H9 (cell line): ENCODE measurements around the gene PSMD5. TPM values are rescaled to one million over a fixed set of nuclear protein-coding genes. Genes with fewer than 3 reads are reported as not detected.

Source experiments
- DNase-seq: peaks from one replicate; pipeline ENCODE4 v3.0.0-alpha.2; 2017
- H2AFZ ChIP-seq: one replicate; pipeline ENCODE4 v1.6.1; 2013; ENCODE audit warnings: mild to moderate bottlenecking, low read length, control low read depth, moderate library complexity
- H2AK5ac ChIP-seq: 2 replicates; pipeline ENCODE4 v1.6.1; 2013; ENCODE audit warnings: low read length, control low read depth, mixed read lengths; ENCODE audit not compliant: insufficient read length
- H2BK120ac ChIP-seq: one replicate; pipeline ENCODE4 v1.6.1; 2013; ENCODE audit warnings: low read depth, mild to moderate bottlenecking, low read length, control low read depth, inconsistent platforms; ENCODE audit not compliant: poor library complexity, severe bottlenecking
- H2BK12ac ChIP-seq: 2 replicates; pipeline ENCODE4 v1.6.1; 2013; ENCODE audit warnings: low read length, control low read depth, mixed read lengths, low read depth; ENCODE audit not compliant: insufficient read length
- H2BK15ac ChIP-seq: 2 replicates; pipeline ENCODE4 v1.6.1; 2013; ENCODE audit warnings: low read depth, low read length, control low read depth
- H2BK20ac ChIP-seq: one replicate; pipeline ENCODE4 v1.6.1; 2013; ENCODE audit warnings: low read depth, mild to moderate bottlenecking, low read length, control low read depth, inconsistent platforms; ENCODE audit not compliant: poor library complexity, severe bottlenecking
- H2BK5ac ChIP-seq: 2 replicates; pipeline ENCODE4 v1.6.1; 2013; ENCODE audit warnings: low read length, control low read depth, mixed read lengths; ENCODE audit not compliant: insufficient read length
- H3K14ac ChIP-seq: 2 replicates; pipeline ENCODE4 v1.6.1; 2013; ENCODE audit warnings: low read length, control low read depth; ENCODE audit not compliant: insufficient read depth
- H3K18ac ChIP-seq: 2 replicates; pipeline ENCODE4 v1.6.1; 2013; ENCODE audit warnings: low read depth, mild to moderate bottlenecking, mixed read lengths, low read length, control low read depth; ENCODE audit not compliant: insufficient read length
- H3K23ac ChIP-seq: 2 replicates; pipeline ENCODE4 v1.6.1; 2013; ENCODE audit warnings: low read length, control low read depth, mixed read lengths, low read depth; ENCODE audit not compliant: insufficient read length
- H3K23me2 ChIP-seq: 2 replicates; pipeline ENCODE4 v1.6.1; 2013; ENCODE audit warnings: low read depth, mild to moderate bottlenecking, mixed read lengths, low read length, control low read depth; ENCODE audit not compliant: insufficient read length, poor library complexity, severe bottlenecking
- H3K27ac ChIP-seq: 2 replicates; pipeline ENCODE4 v1.5.1; 2013; ENCODE audit warnings: low read length, control low read depth, mixed read lengths, low read depth; ENCODE audit not compliant: insufficient read length
- H3K27me3 ChIP-seq: 2 replicates; pipeline ENCODE4 v1.6.1; 2013; ENCODE audit warnings: low read length, control low read depth, inconsistent platforms; ENCODE audit not compliant: insufficient read depth
- H3K4ac ChIP-seq: 2 replicates; pipeline ENCODE4 v1.6.1; 2013; ENCODE audit warnings: low read depth, mild to moderate bottlenecking, control low read depth, inconsistent platforms, low read length, moderate library complexity
- H3K4me1 ChIP-seq: 2 replicates; pipeline ENCODE4 v1.6.1; 2013; ENCODE audit warnings: low read length, control low read depth, inconsistent platforms; ENCODE audit not compliant: insufficient read depth
- H3K4me2 ChIP-seq: 2 replicates; pipeline ENCODE4 v1.6.1; 2013; ENCODE audit warnings: low read length, control low read depth, mixed read lengths; ENCODE audit not compliant: insufficient read length, insufficient read depth
- H3K56ac ChIP-seq: 2 replicates; pipeline ENCODE4 v1.6.1; 2013; ENCODE audit warnings: low read depth, mild to moderate bottlenecking, mixed read lengths, low read length, control low read depth; ENCODE audit not compliant: insufficient read length
- H3K79me1 ChIP-seq: 2 replicates; pipeline ENCODE4 v1.6.1; 2013; ENCODE audit warnings: low read depth, mild to moderate bottlenecking, moderate library complexity, low read length, control low read depth, inconsistent platforms; ENCODE audit not compliant: insufficient read depth, poor library complexity, severe bottlenecking
- H3K79me2 ChIP-seq: 2 replicates; pipeline ENCODE4 v1.6.1; 2013; ENCODE audit warnings: low read length, control low read depth, inconsistent platforms; ENCODE audit not compliant: insufficient read depth
- H3K9ac ChIP-seq: 2 replicates; pipeline ENCODE4 v1.6.1; 2013; ENCODE audit warnings: low read length, control low read depth, mixed read lengths; ENCODE audit not compliant: insufficient read length; ENCODE audit errors: extremely low read depth
- H3K9me3 ChIP-seq: one replicate; pipeline ENCODE4 v1.6.1; 2013; ENCODE audit warnings: low read depth, low read length, inconsistent platforms; ENCODE audit not compliant: control insufficient read depth
- H3T11ph ChIP-seq: one replicate; pipeline ENCODE4 v1.6.1; 2013; ENCODE audit warnings: mild to moderate bottlenecking, low read length, control low read depth, inconsistent platforms
- H4K20me1 ChIP-seq: one replicate; pipeline ENCODE4 v1.6.1; 2013; ENCODE audit not compliant: control insufficient read depth, insufficient read length, insufficient read depth
- H4K5ac ChIP-seq: 2 replicates; pipeline ENCODE4 v1.6.1; 2013; ENCODE audit warnings: low read depth, mild to moderate bottlenecking, mixed read lengths, low read length, control low read depth; ENCODE audit not compliant: insufficient read length
- H4K8ac ChIP-seq: replicated peaks from 2 replicates; pipeline ENCODE4 v1.6.1; 2013; ENCODE audit warnings: low read length, control low read depth, mixed read lengths, low read depth; ENCODE audit not compliant: insufficient read length
- H4K91ac ChIP-seq: 2 replicates; pipeline ENCODE4 v1.6.1; 2013; ENCODE audit warnings: low read depth, mild to moderate bottlenecking, moderate library complexity, mixed read lengths, low read length, control low read depth; ENCODE audit not compliant: insufficient read length
- H3K27ac Mint-ChIP-seq, 3 experiments: 2 replicates in 2 of 3; 3 replicates in 1 of 3; pipeline ENCODE4 v1.8.0; 2020 to 2021; ENCODE audit warnings: mixed read lengths in 3 of 3, mild to moderate bottlenecking in 1 of 3, moderate library complexity in 1 of 3
- H3K27me3 Mint-ChIP-seq: 2 replicates; pipeline ENCODE4 v1.8.0; 2021; ENCODE audit warnings: low read depth, mild to moderate bottlenecking, moderate library complexity, mixed read lengths
- H3K36me3 Mint-ChIP-seq, 3 experiments: 2 replicates in 2 of 3; 3 replicates in 1 of 3; pipeline ENCODE4 v1.8.0; 2020 to 2021; ENCODE audit warnings: low read depth in 3 of 3, mixed read lengths in 3 of 3; ENCODE audit not compliant: insufficient read depth in 1 of 3
- H3K4me1 Mint-ChIP-seq, 2 experiments: 2 replicates each; pipeline ENCODE4 v1.8.0; 2020; ENCODE audit warnings: mixed read lengths in 2 of 2
- H3K4me3 Mint-ChIP-seq, 2 experiments: 2 replicates in 1 of 2; 3 replicates in 1 of 2; pipeline ENCODE4 v1.8.0; 2020 to 2021; ENCODE audit warnings: mild to moderate bottlenecking in 2 of 2, mixed read lengths in 2 of 2, moderate library complexity in 1 of 2
- H3K9me3 Mint-ChIP-seq, 2 experiments: 2 replicates in 1 of 2; 3 replicates in 1 of 2; pipeline ENCODE4 v1.8.0; 2020; ENCODE audit warnings: mild to moderate bottlenecking in 2 of 2, mixed read lengths in 2 of 2, moderate library complexity in 1 of 2
- CTCF ChIP-seq: fragments of 200-600 bp; sonication (generic); conservative IDR thresholded peaks from 3 replicates; pipeline ENCODE4 v1.8.0; 2021; ENCODE audit warnings: antibody characterized with exemption, mild to moderate bottlenecking
- WGBS: extraction: QIAGEN DNeasy Blood & Tissue Kit; methylation state at CpG from one replicate; pipeline ENCODE4 v1.1.7; 2013; ENCODE audit warnings: missing lambda C conversion rate, low lambda C conversion rate, mixed read lengths; ENCODE audit not compliant: insufficient read length; ENCODE audit errors: extremely low coverage; 5-methylcytosine and 5-hydroxymethylcytosine counted together
- total RNA-seq: library from RNA; stranded (reverse); gene quantifications from 2 replicates; pipeline ENCODE4 v1.2.1, GENCODE V29; 2021

The PSMD5 gene
- total RNA-seq, 1 experiment from 2014 or later = 64.9 TPM

GRCh38 chr9:120889606-120890271 is 47.0 kb upstream of the PSMD5 start:
- no peaks in the 10 kb centered on the region for H4K20me1 ChIP-seq
- Mint-ChIP-seq H3K4me1 (peaks cover 20 to 25% of the 10 kb centered on the region in 2 experiments), H3K27me3 (peaks cover 7% of the 10 kb centered on the region), H3K27ac (no peak overlapping the region), H3K36me3 (no peaks in the 10 kb centered on the region), H3K4me3 (no peak overlapping the region), H3K9me3 (no peaks in the 10 kb centered on the region)
- no peak overlapping the region for H3K27ac ChIP-seq
- no peak overlapping the region for H3T11ph ChIP-seq
- H3K23me2 ChIP-seq = no peaks in the 10 kb centered on the region
- H2AFZ ChIP-seq = no peak overlapping the region
- no peak overlapping the region for H3K9ac ChIP-seq
- H3K56ac ChIP-seq = no peak overlapping the region
- no peak overlapping the region for H3K4me2 ChIP-seq
- H3K9me3 ChIP-seq = no peaks in the 10 kb centered on the region
- no peak for DNase-seq
- H2BK15ac ChIP-seq = no peak overlapping the region
- no peaks in the 10 kb centered on the region for H3K79me1 ChIP-seq
- H4K8ac ChIP-seq = no peak overlapping the region
- H2BK5ac ChIP-seq = no peak overlapping the region
- H3K23ac ChIP-seq = no peak overlapping the region
- H3K27me3 ChIP-seq = no peaks in the 10 kb centered on the region
- H2BK120ac ChIP-seq = no peak overlapping the region
- H4K5ac ChIP-seq = no peak overlapping the region
- H2AK5ac ChIP-seq = no peak overlapping the region
- TF ChIP-seq CTCF = no peak
- no peak overlapping the region for H3K18ac ChIP-seq
- H3K14ac ChIP-seq = no peak overlapping the region
- no peaks in the 10 kb centered on the region for H3K79me2 ChIP-seq
- no CpG with 5 or more reads among the region's 1 CpG for WGBS
- no peak overlapping the region for H2BK12ac ChIP-seq
- no peak overlapping the region for H3K4ac ChIP-seq
- H3K4me1 ChIP-seq = no peaks in the 10 kb centered on the region; the same call in 1 of the 2 replicates
- no peak overlapping the region for H2BK20ac ChIP-seq
- no peak overlapping the region for H4K91ac ChIP-seq
